Keratinocyte (primary cell): ENCODE results near the gene CDH18.

ENCODE experiments used
- CTCF ChIP-seq, 3 experiments: IDR thresholded peaks in 1 of 3; conservative IDR thresholded peaks in 1 of 3; optimal IDR thresholded peaks in 1 of 3; 2 replicates in 2 of 3; 3 replicates in 1 of 3; pipeline versions ENCODE3 to v1.5.1; 2011; ENCODE audit warnings: low read length in 3 of 3, mild to moderate bottlenecking in 3 of 3, moderate library complexity in 2 of 3, control low read depth in 1 of 3, inconsistent platforms in 1 of 3; ENCODE audit not compliant: insufficient read depth in 2 of 3; ENCODE audit errors: extremely low read depth in 1 of 3
- EZH2 ChIP-seq: IDR thresholded peaks from one replicate; pipeline ENCODE4 v1.6.1; 2012; ENCODE audit warnings: inconsistent platforms, mild to moderate bottlenecking, low read length, moderate library complexity

GRCh38 chr5:19917588-19918122 is 70.3 kb downstream of the CDH18 start:
- TF ChIP-seq CTCF (optimal IDR thresholded peaks at IDR 0.05 in 1 of 3, IDR thresholded peaks at IDR 0.05 in 1 of 3, conservative IDR thresholded peaks at IDR 0.05 in 1 of 3; ENCODE audit: extremely low read depth in 1 of 3, insufficient read depth in 2 of 3, low read length in 3 of 3) (no peak), EZH2 (no peak)
